Activated T-cell treated with anti-CD3 and anti-CD28 coated beads for 1 hour (primary cell): Measurements from ENCODE around the gene SENP6.
"Not testable (repeated sequence)": the region's sequence is repeated elsewhere in the genome, so short reads cannot be mapped to it uniquely, and the experiment has no call there.

Experiments
- DNase-seq: peaks from one replicate; pipeline ENCODE4 v3.0.0-alpha.2; 2020; ENCODE audit warnings: low read depth

The SENP6 gene, protein sequence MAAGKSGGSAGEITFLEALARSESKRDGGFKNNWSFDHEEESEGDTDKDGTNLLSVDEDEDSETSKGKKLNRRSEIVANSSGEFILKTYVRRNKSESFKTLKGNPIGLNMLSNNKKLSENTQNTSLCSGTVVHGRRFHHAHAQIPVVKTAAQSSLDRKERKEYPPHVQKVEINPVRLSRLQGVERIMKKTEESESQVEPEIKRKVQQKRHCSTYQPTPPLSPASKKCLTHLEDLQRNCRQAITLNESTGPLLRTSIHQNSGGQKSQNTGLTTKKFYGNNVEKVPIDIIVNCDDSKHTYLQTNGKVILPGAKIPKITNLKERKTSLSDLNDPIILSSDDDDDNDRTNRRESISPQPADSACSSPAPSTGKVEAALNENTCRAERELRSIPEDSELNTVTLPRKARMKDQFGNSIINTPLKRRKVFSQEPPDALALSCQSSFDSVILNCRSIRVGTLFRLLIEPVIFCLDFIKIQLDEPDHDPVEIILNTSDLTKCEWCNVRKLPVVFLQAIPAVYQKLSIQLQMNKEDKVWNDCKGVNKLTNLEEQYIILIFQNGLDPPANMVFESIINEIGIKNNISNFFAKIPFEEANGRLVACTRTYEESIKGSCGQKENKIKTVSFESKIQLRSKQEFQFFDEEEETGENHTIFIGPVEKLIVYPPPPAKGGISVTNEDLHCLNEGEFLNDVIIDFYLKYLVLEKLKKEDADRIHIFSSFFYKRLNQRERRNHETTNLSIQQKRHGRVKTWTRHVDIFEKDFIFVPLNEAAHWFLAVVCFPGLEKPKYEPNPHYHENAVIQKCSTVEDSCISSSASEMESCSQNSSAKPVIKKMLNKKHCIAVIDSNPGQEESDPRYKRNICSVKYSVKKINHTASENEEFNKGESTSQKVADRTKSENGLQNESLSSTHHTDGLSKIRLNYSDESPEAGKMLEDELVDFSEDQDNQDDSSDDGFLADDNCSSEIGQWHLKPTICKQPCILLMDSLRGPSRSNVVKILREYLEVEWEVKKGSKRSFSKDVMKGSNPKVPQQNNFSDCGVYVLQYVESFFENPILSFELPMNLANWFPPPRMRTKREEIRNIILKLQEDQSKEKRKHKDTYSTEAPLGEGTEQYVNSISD

DNA sequence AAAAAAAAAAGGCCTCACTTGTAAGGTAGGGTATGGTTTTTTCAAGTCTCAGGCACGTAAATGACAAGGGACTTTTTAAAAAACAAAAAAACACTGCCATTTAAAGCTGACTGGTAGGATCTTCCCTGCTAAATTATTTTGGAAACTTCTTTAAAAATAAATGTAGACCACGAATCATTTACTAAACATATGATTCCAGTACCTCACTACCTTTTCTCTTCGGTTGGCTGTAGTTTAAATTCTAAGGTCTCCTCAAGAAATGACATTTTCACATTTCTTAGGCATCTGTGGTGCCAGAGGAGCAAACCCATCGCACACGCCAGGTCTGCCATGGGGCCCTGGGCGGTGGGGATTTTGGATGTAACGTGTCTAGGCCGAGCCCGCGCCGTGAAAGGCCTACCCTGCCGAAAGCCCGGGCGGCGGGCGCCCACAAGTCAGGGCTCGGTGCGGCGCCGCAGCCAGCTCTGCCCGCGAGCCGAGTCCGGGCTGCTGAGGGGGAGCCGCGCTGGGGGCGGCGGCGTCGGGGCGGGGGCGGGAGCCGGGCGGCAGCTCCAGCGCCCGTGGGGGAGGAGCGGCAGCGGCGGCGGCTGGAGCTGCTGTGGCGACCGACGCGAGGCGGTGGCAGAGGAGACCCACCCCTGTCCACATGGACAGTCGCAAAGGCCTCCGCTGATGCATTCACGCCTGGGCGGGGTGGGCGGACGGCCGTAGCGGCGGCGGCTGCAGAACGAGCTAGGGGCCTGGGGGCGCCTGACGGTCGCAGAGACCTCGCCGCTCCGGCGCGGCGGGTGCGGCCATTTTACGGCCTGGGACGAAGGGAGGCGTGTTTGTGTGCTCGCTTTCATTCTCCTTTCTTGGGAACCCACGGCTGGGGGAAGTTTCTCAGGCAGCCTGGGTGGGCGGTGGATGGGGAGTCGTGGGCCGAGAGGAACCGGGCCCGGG lies at the start of gene SENP6:
Gene SENP6 (plus strand): TSS at position 577 of the 942 bp plus-strand sequence. CDS start 645 bp downstream, outside the sequence.
- DNase-seq: peak; percentile 64

DNA sequence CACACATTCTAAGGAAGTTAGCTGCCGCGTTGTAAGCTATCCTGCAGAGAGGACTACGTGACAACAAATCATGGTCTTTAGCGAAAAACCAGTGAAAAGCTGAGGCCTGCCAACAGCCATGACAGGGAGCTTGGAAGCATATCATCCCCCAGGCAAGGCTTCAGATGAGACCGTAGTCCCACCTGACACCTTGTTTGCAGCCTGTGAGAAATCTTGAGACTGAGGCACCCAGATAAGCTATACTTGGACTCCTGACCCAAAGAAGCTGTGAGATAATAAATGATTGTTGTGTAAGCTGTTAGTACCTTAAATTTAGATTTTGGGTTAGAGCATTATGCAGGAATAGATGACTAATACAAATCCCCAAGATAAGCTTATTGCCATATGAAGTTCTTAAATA lies 45.4 kb upstream of the SENP6 start:
- no peak for DNase-seq

GRCh38 chr6:75557068-75557467 lies 44.6 kb upstream of the SENP6 start:
- no peak for DNase-seq

GRCh38 chr6:75563032-75563431 lies 38.6 kb upstream of the SENP6 start:
- no peak for DNase-seq

- DNase-seq: no peak
These were observed 35.4 kb upstream of the SENP6 start for GRCh38 chr6:75566137-75566767.

DNA sequence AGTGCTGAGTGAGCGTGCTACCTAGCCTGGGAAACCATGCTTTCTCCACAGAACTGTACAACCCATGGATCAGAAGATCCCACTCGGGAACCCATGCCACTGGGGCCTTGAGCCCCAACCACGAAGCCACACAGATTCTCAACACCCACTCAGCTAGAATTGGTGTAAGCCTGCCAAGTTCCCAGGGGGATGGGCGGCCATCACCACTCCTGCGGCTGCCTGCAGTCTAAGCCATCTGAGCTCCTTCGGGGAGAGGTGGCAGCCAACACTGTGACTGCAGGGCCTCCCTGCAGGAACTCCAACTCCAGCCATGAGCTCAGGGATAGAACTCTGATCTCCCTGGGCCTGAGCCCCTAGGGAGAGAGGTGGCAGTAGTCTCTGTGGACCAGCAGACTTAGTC lies 33.6 kb upstream of the SENP6 start:
- no peak for DNase-seq

DNA sequence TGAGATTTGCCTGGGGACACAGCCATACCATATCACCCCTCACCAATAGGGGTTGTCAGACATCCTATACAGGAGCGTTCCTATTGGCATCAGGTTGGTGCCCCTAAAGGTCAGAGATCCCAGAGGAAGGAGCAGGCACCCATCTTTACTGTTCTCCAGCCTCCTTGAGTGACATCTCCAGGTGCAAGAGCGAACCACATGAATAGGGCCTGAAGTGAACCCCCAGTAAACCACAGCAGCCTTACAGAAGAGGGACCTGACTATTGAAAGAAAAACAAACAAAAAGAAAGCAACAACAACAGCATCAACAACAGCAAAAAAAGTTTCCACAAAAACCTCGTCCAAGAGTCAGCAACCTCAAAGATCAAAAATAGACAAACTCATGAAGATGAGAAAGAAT lies 32.7 kb upstream of the SENP6 start:
- no peak for DNase-seq

- DNase-seq: not testable (repeated sequence)
These were observed 31.0 kb upstream of the SENP6 start for GRCh38 chr6:75570671-75571070.

DNA sequence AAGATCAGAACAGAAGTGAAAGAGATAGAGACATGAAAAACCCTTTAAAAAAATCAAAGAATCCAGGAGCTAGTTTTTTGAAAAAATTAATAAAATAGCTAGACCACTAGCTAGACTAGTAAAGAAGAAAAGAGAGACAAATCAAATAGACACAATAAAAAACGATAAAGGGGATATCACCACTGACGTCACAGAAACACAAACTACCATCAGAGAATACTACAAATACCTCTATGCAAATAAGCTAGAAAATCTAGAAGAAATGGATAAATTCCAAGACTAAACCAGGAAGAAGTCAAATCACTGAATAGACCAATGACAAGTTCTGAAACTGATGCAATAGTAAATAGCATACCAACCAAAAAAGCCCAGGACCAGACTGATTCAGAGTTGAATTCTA lies 29.6 kb upstream of the SENP6 start:
- DNase-seq: no peak

GRCh38 chr6:75579951-75580350 lies 21.7 kb upstream of the SENP6 start:
- DNase-seq: no peak

GRCh38 chr6:75581231-75581630 lies 20.4 kb upstream of the SENP6 start:
- DNase-seq: no peak

- DNase-seq: not testable (repeated sequence)
These were observed 17.1 kb upstream of the SENP6 start for GRCh38 chr6:75584552-75584951.

GRCh38 chr6:75588948-75589347 lies 12.7 kb upstream of the SENP6 start:
- DNase-seq: no peak

GRCh38 chr6:75590370-75590769 lies 11.3 kb upstream of the SENP6 start:
- DNase-seq: no peak

GRCh38 chr6:75596380-75596779 lies 5.3 kb upstream of the SENP6 start:
- DNase-seq: not testable (repeated sequence)

- DNase-seq: no peak
These were observed 912 bp upstream of the SENP6 start for GRCh38 chr6:75600768-75601167.

- peak; percentile 48 for DNase-seq
These were observed 796 bp downstream of the SENP6 start for GRCh38 chr6:75602246-75603105.

GRCh38 chr6:75603106-75603420 lies 1.4 kb downstream of the SENP6 start:
- no peak for DNase-seq

- no peak for DNase-seq
These were observed 2.6 kb downstream of the SENP6 start for GRCh38 chr6:75604294-75604693.

DNA sequence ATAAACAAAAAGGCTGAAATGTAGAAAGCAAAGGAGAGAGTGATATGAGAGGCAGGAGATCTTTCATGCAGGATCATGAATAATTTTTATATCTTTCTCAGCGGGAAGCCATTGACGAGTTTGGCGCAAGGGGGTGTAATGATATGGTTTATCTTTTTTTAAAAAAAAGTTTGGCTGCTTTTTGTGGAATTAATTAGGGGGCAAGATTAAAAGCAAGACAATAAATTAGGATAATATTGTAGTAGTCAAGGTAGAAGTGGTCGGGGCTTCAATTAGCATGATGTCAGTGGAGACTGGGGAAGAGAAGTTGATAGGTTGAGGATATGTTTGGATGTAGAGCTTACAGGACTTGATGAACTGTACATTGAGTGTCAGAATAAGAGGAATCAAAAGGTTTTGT lies 4.0 kb downstream of the SENP6 start:
- no peak for DNase-seq
